Omental fat pad (tissue), 4 donors: Measurements from ENCODE around the gene PLAAT2. TPM values are rescaled to one million over a fixed set of nuclear protein-coding genes. Genes with fewer than 3 reads are reported as not detected.

Experiments used
- ATAC-seq: fragments of 150-250 bp; one replicate; pipeline ENCODE4 v1.9.1; 2016; ENCODE audit warnings: mild to moderate bottlenecking, moderate library complexity; ENCODE audit not compliant: low FRiP score
- DNase-seq: peaks from one replicate; pipeline ENCODE4 v3.0.0-alpha.2; 2019; ENCODE audit warnings: low spot score
- CTCF ChIP-seq, 3 donors: fragments of 450-650 bp; IDR thresholded peaks; one replicate each; pipeline ENCODE4 v1.5.1; 2016 to 2017; ENCODE audit warnings: antibody characterized with exemption in 3 of 3, mild to moderate bottlenecking in 3 of 3, moderate library complexity in 2 of 3
- total RNA-seq, 4 donors: library from RNA; depleted of rRNA; stranded (reverse); fragments of >200 nt; gene quantifications; one replicate each; pipeline ENCODE4 v1.1.0, GENCODE V29; 2016

The PLAAT2 gene
- total RNA-seq, 4 donors from 2014 or later, result 0.65 TPM; not detected in 3

DNA sequence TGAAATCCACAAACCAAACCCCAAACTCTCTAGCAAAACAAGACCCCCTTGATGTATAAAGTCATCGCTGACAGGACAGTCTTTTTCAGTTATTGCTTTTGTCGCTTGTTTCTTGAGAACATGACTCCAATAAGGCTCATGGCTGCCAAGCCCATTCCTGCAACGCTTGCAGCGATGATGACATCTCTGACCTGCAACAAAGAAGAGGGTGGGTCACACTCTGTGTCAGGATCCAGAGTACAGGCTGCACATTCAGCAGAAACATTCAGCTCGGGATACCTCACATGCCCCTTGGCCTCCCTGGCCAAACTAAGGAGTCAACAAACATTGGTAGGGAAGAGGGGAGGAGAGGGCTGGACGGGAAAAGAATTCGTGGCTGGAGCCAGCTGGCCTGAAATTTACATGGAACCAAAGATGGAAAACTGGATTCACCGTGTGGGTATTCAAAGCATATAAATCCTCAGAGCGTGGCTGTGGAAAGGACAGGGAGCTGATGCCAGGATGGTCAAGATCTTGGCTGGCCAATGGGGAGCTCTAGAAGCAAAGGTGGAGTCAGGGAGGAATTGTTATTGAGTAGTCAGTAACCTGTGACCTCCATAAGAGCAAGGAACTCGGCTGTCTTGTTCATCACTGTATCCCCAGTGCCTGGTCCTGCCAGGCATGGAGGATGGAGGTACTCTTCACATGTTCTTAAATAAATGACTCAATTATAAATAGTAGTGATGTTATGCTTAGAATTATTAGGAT, 11.8 kb upstream of the PLAAT2 start:
- ATAC-seq (peak; percentile 96), DNase-seq (peak; percentile 44)
- no peak for TF ChIP-seq CTCF (IDR thresholded peaks at IDR 0.05)

GRCh38 chr11:63573881-63574855, 11.0 kb upstream of the PLAAT2 start:
- TF ChIP-seq CTCF (IDR thresholded peaks at IDR 0.05), result no peak
- no peak for DNase-seq
- ATAC-seq, result peak; percentile 62

DNA sequence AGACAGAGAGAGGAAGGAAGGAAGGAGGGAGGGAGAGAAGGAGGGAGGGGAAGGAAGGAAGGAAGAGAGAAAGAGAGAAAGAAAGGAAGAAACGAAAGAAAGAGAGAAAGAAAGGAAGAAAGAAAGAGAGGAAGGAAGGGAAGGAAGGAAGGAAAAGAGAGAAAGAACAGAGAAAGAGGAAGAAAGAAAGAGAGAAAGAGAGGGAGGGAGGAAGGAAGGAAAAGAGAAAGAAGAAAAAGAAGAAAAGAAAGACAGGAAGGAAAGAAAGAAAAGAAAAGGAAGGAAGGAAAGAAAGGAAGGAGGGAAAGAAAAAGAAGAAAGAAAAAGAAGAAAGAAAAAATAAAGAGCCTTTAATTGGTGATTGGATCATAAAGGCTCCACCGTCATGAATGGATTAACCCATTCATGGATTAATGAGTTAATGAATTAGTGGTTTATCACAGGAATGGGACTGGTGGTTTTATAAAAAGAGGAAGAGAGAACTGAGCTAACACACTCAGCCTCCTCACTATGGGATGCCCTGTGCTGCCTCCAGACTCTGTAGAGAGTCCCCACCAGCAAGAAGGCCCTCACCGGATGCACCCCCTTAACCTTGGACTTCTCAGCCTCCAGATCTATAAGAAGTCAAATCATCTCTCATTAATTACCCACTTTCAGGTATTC, 9.0 kb upstream of the PLAAT2 start:
- no peak for DNase-seq
- no peak for ATAC-seq
- TF ChIP-seq CTCF (IDR thresholded peaks at IDR 0.05), result no peak

DNA sequence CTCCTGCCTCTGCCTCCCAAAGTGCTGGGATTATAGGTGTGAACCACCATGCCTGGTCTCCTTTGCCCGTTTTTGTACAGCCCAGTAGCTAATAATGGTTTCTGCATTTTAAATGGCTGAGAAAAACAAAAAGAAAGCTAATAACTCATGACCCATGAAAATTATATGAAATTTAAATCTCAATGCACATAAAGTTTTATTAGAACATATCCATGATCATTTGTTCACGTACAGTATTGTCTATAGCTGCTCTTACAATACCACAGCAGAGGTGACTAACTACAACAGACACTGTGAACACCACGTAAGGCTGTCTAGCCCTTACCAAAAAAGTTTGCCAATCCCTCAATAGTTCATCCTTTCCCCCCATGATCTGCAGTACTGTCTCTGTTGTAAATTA, 6.4 kb upstream of the PLAAT2 start:
- no peak for TF ChIP-seq CTCF (IDR thresholded peaks at IDR 0.05)
- DNase-seq (no peak), ATAC-seq (no peak)

DNA sequence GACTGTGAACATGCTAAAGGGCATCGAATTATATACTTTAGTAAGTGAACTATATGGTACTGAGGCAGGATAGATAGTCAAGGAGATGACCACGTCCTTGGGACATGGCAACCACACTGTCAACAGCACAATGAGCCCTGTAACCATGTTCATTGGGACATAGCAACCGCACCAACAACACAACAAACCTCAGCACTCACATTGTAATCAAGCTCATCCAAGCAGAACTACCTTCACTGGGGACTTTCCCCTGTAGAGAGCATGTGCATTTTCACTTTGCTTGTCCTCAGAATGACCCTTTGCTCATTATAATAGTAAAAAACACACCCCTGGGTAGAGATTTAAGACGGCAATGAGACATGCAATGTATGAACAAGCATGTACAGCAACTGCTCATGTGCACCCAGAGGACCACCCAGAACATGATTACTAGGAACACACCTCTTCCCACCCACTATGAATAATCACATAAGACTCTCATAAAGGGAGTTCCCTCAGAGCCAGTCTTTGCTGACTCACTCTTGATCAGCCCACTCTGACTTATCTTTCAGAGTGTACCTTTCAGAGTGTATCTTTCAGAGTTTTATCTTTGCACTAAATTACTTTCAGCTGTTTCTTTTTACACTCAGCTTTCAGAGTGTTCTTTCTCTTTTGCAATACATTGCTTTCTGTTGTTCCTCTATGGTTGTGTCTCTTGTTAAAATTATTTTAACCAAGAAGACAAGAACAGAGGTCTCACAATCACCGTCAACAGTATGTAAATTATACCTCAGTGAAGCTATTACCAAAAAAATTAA, 4.1 kb upstream of the PLAAT2 start:
- DNase-seq, result no peak
- TF ChIP-seq CTCF (IDR thresholded peaks at IDR 0.05), result no peak
- peak; percentile 96 for ATAC-seq

- ATAC-seq, result no peak
- no peak for DNase-seq
- TF ChIP-seq CTCF (IDR thresholded peaks at IDR 0.05), result no peak
These were observed 1.7 kb upstream of the PLAAT2 start for GRCh38 chr11:63564784-63565350.
